ENCODE data around the gene ZNRF1.

DNA sequence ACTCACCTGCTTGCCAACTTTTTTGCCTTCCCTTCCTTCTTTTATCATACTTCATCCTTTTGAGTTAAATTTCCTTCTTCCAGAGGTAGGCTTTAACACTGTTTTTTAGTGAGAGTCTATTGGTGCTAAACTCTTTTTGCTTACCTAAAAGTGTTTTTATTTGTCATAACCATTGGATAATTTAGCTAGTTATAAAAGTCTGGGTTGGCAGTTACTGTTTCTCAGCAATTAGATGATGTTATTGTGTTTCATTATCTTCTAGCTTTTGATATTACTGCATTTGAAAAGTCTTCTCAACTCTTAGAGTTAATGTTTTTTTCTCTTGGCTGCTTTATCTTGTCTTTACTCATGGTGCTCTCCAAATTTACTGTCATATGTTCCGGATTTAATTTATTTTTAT is 22.6 kb downstream of the ZNRF1 start:
- no peak for TF ChIP-seq POLR2A (IDR thresholded peaks at IDR 0.05)
- no peak for TF ChIP-seq EP300 (IDR thresholded peaks at IDR 0.05; ENCODE audit: low read depth)
